NB4 (cell line): ENCODE results near the gene SSBP3.
"Not testable (repeated sequence)": the region's sequence is repeated elsewhere in the genome, so short reads cannot be mapped to it uniquely, and the experiment has no call there.

Source experiments
- CTCF ChIP-seq: IDR thresholded peaks from one replicate; pipeline ENCODE4 v1.5.1; 2012; ENCODE audit warnings: low read depth, low read length
- MAX ChIP-seq: IDR thresholded peaks from 2 replicates; pipeline ENCODE4 v1.6.1; 2011; ENCODE audit warnings: low read depth, low read length
- MYC ChIP-seq: IDR thresholded peaks from 2 replicates; pipeline ENCODE4 v1.6.1; 2011; ENCODE audit warnings: low read depth, low read length
- POLR2A ChIP-seq: IDR thresholded peaks from 2 replicates; pipeline ENCODE4 v1.6.1; 2011; ENCODE audit warnings: mild to moderate bottlenecking; ENCODE audit not compliant: insufficient read length; ENCODE audit errors: extremely low read depth

GRCh38 chr1:54447081-54447480 lies 40.9 kb upstream of the SSBP3 start:
- TF ChIP-seq CTCF, POLR2A, MAX, MYC: not testable (repeated sequence)
